IMR-90 (cell line): ENCODE results near the gene STYK1. TPM values are rescaled to one million over a fixed set of nuclear protein-coding genes. Genes with fewer than 3 reads are reported as not detected.

Experiments
- ATAC-seq: fragments of 200-7000 bp; cut with Tn5 transposase; 2 replicates; pipeline ENCODE4 v1.9.1; 2020; ENCODE audit warnings: low read depth, mild to moderate bottlenecking, moderate library complexity
- BruUV-seq: library from RNA; stranded (reverse); fragments of 400-500 nt; replicated peaks from 2 replicates; lab custom pipeline; 2021; lab: Mats Ljungman, UMichigan
- CTCF ChIA-PET: fragments of 300-600 bp; formaldehyde crosslinking; extraction: SDS; loops from one replicate; lab custom pipeline; 2021; ENCODE audit warnings: antibody characterized with exemption; lab: Yijun Ruan, JAX
- POLR2A ChIA-PET: fragments of 300-600 bp; sonication (Branson Sonifier 250); formaldehyde crosslinking; loops from one replicate; lab custom pipeline; 2022; ENCODE audit warnings: antibody characterized with exemption; ENCODE audit not compliant: unreplicated experiment; lab: Charles Lee
- DNase-seq: peaks from one replicate; pipeline ENCODE4 v3.0.0; 2013
- H2AFZ ChIP-seq: replicated peaks from 2 replicates; pipeline ENCODE3; 2013; ENCODE audit warnings: low read length, mild to moderate bottlenecking; ENCODE audit not compliant: poor library complexity
- H2AK5ac ChIP-seq: 2 replicates; pipeline ENCODE4 v1.6.1; 2013; ENCODE audit warnings: low read depth, low read length, inconsistent platforms
- H2AK9ac ChIP-seq: replicated peaks from 2 replicates; pipeline ENCODE3; 2013; ENCODE audit warnings: mild to moderate bottlenecking, low read depth, low read length, moderate library complexity; ENCODE audit not compliant: poor library complexity
- H2BK120ac ChIP-seq: 2 replicates; pipeline ENCODE4 v1.6.1; 2013; ENCODE audit warnings: low read depth, low read length, inconsistent platforms
- H2BK15ac ChIP-seq: 3 replicates; pipeline ENCODE4 v1.6.1; 2013; ENCODE audit warnings: low read depth, low read length, inconsistent platforms
- H2BK20ac ChIP-seq: 2 replicates; pipeline ENCODE4 v1.6.1; 2013; ENCODE audit warnings: low read depth, mild to moderate bottlenecking, inconsistent platforms, low read length, moderate library complexity
- H2BK5ac ChIP-seq: 2 replicates; pipeline ENCODE4 v1.6.1; 2013; ENCODE audit warnings: mild to moderate bottlenecking, low read depth, low read length, inconsistent platforms; ENCODE audit not compliant: poor library complexity, severe bottlenecking
- H3K14ac ChIP-seq: replicated peaks from 2 replicates; pipeline ENCODE4 v1.6.1; 2013; ENCODE audit warnings: low read depth, low read length, inconsistent platforms
- H3K18ac ChIP-seq: 2 replicates; pipeline ENCODE4 v1.6.1; 2013; ENCODE audit warnings: low read depth, low read length, control low read depth
- H3K23ac ChIP-seq: 2 replicates; pipeline ENCODE4 v1.6.1; 2013; ENCODE audit warnings: low read depth, low read length, inconsistent platforms
- H3K27ac ChIP-seq: 2 replicates; pipeline ENCODE4 v1.5.1; 2013; ENCODE audit warnings: mild to moderate bottlenecking, control low read depth, low read length; ENCODE audit not compliant: insufficient read depth
- H3K27me3 ChIP-seq: 2 replicates; pipeline ENCODE4 v1.6.1; 2013; ENCODE audit warnings: low read length; ENCODE audit not compliant: control insufficient read depth, insufficient read depth
- H3K36me3 ChIP-seq: 2 replicates; pipeline ENCODE4 v1.6.1; 2013; ENCODE audit warnings: low read length, mixed read lengths; ENCODE audit not compliant: control insufficient read depth, insufficient read depth
- H3K4ac ChIP-seq: 2 replicates; pipeline ENCODE4 v1.6.1; 2013; ENCODE audit warnings: low read depth, low read length, inconsistent platforms
- H3K4me1 ChIP-seq: 2 replicates; pipeline ENCODE4 v1.6.1; 2013; ENCODE audit warnings: low read length, mixed read lengths; ENCODE audit not compliant: control insufficient read depth, insufficient read depth
- H3K4me2 ChIP-seq: 2 replicates; pipeline ENCODE4 v1.6.1; 2013; ENCODE audit warnings: low read depth, mild to moderate bottlenecking, control low read depth, low read length, moderate library complexity
- H3K4me3 ChIP-seq: 2 replicates; pipeline ENCODE4 v1.5.1; 2013; ENCODE audit warnings: low read depth, mild to moderate bottlenecking, control low read depth, low read length, moderate library complexity; ENCODE audit not compliant: insufficient read depth
- H3K56ac ChIP-seq: 2 replicates; pipeline ENCODE4 v1.6.1; 2013; ENCODE audit warnings: low read length, inconsistent platforms; ENCODE audit not compliant: insufficient read depth; ENCODE audit errors: extremely low read depth
- H3K79me1 ChIP-seq, 2 experiments: 2 replicates each; pipeline ENCODE4 v1.6.1; 2013; ENCODE audit warnings: low read length in 2 of 2, inconsistent platforms in 1 of 2, low read depth in 1 of 2
- H3K9ac ChIP-seq: 2 replicates; pipeline ENCODE4 v1.6.1; 2013; ENCODE audit warnings: low read depth, low read length, control low read depth
- H3K9me1 ChIP-seq: 2 replicates; pipeline ENCODE4 v1.6.1; 2013; ENCODE audit warnings: low read length, inconsistent platforms; ENCODE audit not compliant: insufficient read depth
- H3K9me3 ChIP-seq: 2 replicates; pipeline ENCODE4 v1.6.1; 2013; ENCODE audit warnings: low read length; ENCODE audit not compliant: control insufficient read depth, insufficient read depth
- H4K20me1 ChIP-seq: 2 replicates; pipeline ENCODE4 v1.6.1; 2013; ENCODE audit warnings: low read length, inconsistent platforms; ENCODE audit not compliant: insufficient read depth
- H4K5ac ChIP-seq: 2 replicates; pipeline ENCODE4 v1.6.1; 2013; ENCODE audit warnings: mild to moderate bottlenecking, low read depth, low read length, control low read depth
- H4K8ac ChIP-seq, 2 experiments: 2 replicates each; pipeline ENCODE4 v1.6.1; 2013; ENCODE audit warnings: low read depth in 2 of 2, low read length in 2 of 2, control low read depth in 1 of 2, inconsistent platforms in 1 of 2
- H4K91ac ChIP-seq: 2 replicates; pipeline ENCODE4 v1.6.1; 2013; ENCODE audit warnings: low read depth, low read length, inconsistent platforms; ENCODE audit not compliant: insufficient read depth
- CEBPB ChIP-seq: IDR thresholded peaks from 2 replicates; pipeline ENCODE4 v1.6.1; 2012; ENCODE audit warnings: low read depth, low read length, improper control_type of control experiment
- CHD1 ChIP-seq: IDR thresholded peaks from 2 replicates; pipeline ENCODE4 v1.6.1; 2012; ENCODE audit warnings: low read depth, low read length, improper control_type of control experiment
- FOS ChIP-seq: fragments of 150-350 bp; IDR thresholded peaks from 2 replicates; pipeline ENCODE4 v1.6.1; 2016; ENCODE audit warnings: low read depth, low read length
- MAZ ChIP-seq: IDR thresholded peaks from 2 replicates; pipeline ENCODE4 v1.6.1; 2012; ENCODE audit warnings: low read depth, mild to moderate bottlenecking, low read length, improper control_type of control experiment, moderate library complexity, borderline replicate concordance
- MXI1 ChIP-seq: IDR thresholded peaks from 2 replicates; pipeline ENCODE4 v1.6.1; 2012; ENCODE audit warnings: low read depth, mild to moderate bottlenecking, low read length, moderate library complexity, borderline replicate concordance
- NFE2L2 ChIP-seq: fragments of 150-350 bp; IDR thresholded peaks from 2 replicates; pipeline ENCODE4 v1.6.1; 2016; ENCODE audit warnings: low read depth, mild to moderate bottlenecking, low read length
- RAD21 ChIP-seq: IDR thresholded peaks from 2 replicates; pipeline ENCODE4 v1.6.1; 2012; ENCODE audit warnings: low read length, improper control_type of control experiment
- RCOR1 ChIP-seq: IDR thresholded peaks from 2 replicates; pipeline ENCODE4 v1.6.1; 2012; ENCODE audit warnings: mild to moderate bottlenecking, low read length, improper control_type of control experiment; ENCODE audit not compliant: insufficient replicate concordance
- RFX5 ChIP-seq: IDR thresholded peaks from 2 replicates; pipeline ENCODE4 v1.8.0; 2012; ENCODE audit warnings: low read depth, mild to moderate bottlenecking, low read length, moderate library complexity
- WGBS, 2 experiments: methylation state at CpG; one replicate each; pipeline versions ENCODE4 v1.1.5 to v1.1.7; 2013; ENCODE audit warnings: missing lambda C conversion rate in 2 of 2; ENCODE audit not compliant: insufficient read length in 1 of 2; ENCODE audit errors: extremely low coverage in 2 of 2; 5-methylcytosine and 5-hydroxymethylcytosine counted together
- dilution Hi-C: fragments of 300-500 bp; cut with HindIII; formaldehyde crosslinking; loops from one replicate; pipeline ENCODE4 v1.14.3; 2018; ENCODE audit warnings: low sequenced_read_pairs; ENCODE audit not compliant: unreplicated experiment
- in situ Hi-C: fragments of 300-500 bp; cut with MboI; formaldehyde crosslinking; loops from 3 replicates; pipeline ENCODE4 v1.14.3; 2019; ENCODE audit warnings: low sequenced_read_pairs, inconsistent platforms, mixed read lengths
- intact Hi-C: fragments of 100-400 bp; cut with micrococcal nuclease; formaldehyde crosslinking; loops from 2 replicates; pipeline ENCODE4 v1.10.0; 2022
- polyA plus RNA-seq, 3 experiments: library from polyadenylated mRNA; depleted of rRNA; stranded (reverse); fragments of >200 nt; gene quantifications; 2 replicates each; pipeline ENCODE4 v1.2.3, GENCODE V29; 2012; ENCODE audit warnings: low replicate concordance in 1 of 3
- total RNA-seq: library from RNA; depleted of rRNA; stranded (reverse); fragments of >200 nt; gene quantifications from 2 replicates; pipeline ENCODE4 v1.2.3, GENCODE V29; 2012
- TF ChIP-seq, protein P1 (sequence below): fragments of 150-350 bp; IDR thresholded peaks from 2 replicates; pipeline ENCODE4 v1.6.1; 2016; ENCODE audit warnings: low read depth, mild to moderate bottlenecking, low read length, moderate library complexity, borderline replicate concordance
- TF ChIP-seq, protein P2 (sequence below): fragments of 150-350 bp; IDR thresholded peaks from 2 replicates; pipeline ENCODE4 v1.6.1; 2017; ENCODE audit warnings: mild to moderate bottlenecking, antibody characterized with exemption, low read length, low read depth

STYK1 gene
- total and polyA plus RNA-seq, 2 of the 4 experiments (the other 2 are of a cell fraction) = 0.36 to 0.72 TPM

DNA sequence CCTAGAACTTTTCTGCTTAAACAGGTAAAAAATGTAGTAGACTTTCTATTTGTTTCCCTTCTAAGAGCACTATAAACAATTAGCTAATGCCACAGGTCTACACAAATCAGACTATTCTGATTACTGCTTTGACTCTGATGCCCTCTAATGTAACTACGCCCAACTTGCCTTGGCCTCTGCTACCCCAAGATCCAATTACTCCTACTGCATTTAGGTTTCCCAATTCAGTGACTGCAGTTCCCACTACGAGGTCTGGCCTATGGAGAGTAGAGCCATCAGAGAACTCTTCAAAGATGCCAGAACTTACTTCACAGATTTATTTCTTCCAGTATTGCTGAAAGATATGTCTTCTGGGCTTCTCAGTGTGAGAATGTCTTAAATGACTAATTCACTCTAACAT lies 15.3 kb upstream of the STYK1 start:
- Histone ChIP-seq H3K79me1 (no peaks in the 10 kb centered on the region), H3K27ac (no peak overlapping the region), H4K91ac (no peak overlapping the region), H3K23ac (no peak overlapping the region), H3K56ac (no peak overlapping the region), H3K9me1 (0 out of 2 replicates have a peak, but pooled peaks cover 3% of the 10 kb centered on the region), H3K9me3 (no peaks in the 10 kb centered on the region), H2AK5ac (no peak overlapping the region), H3K4me1 (no peaks in the 10 kb centered on the region), H2BK20ac (no peak overlapping the region), H2AK9ac (no peak overlapping the region), H3K4me2 (no peak overlapping the region), H3K4ac (no peak overlapping the region), H3K27me3 (peaks cover 2% of the 10 kb centered on the region), H3K18ac (no peak overlapping the region), H3K4me3 (no peak overlapping the region), H3K36me3 (peaks cover 2% of the 10 kb centered on the region; the same call in 1 of the 2 replicates), H2BK120ac (no peak overlapping the region), H4K5ac (no peak overlapping the region), H4K20me1 (no peaks in the 10 kb centered on the region), H2AFZ (no peak overlapping the region), H3K14ac (no peak overlapping the region), H2BK5ac (no peak overlapping the region), H3K9ac (no peak overlapping the region), H2BK15ac (no peak overlapping the region), H4K8ac (no peak overlapping the region)
- in situ Hi-C loops (no loop called here), dilution Hi-C loops (no loop called here), intact Hi-C loops (no loop called here)
- ChIA-PET CTCF (no interaction called here), POLR2A (no interaction called here)
- TF ChIP-seq NFE2L2 (no peak), FOS (no peak), RCOR1 (no peak), RFX5 (no peak), MXI1 (no peak), CEBPB (no peak), CHD1 (no peak), RAD21 (no peak), MAZ (no peak)
- TF ChIP-seq, protein P1, sequence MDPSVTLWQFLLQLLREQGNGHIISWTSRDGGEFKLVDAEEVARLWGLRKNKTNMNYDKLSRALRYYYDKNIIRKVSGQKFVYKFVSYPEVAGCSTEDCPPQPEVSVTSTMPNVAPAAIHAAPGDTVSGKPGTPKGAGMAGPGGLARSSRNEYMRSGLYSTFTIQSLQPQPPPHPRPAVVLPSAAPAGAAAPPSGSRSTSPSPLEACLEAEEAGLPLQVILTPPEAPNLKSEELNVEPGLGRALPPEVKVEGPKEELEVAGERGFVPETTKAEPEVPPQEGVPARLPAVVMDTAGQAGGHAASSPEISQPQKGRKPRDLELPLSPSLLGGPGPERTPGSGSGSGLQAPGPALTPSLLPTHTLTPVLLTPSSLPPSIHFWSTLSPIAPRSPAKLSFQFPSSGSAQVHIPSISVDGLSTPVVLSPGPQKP = no peak
- TF ChIP-seq, protein P2, sequence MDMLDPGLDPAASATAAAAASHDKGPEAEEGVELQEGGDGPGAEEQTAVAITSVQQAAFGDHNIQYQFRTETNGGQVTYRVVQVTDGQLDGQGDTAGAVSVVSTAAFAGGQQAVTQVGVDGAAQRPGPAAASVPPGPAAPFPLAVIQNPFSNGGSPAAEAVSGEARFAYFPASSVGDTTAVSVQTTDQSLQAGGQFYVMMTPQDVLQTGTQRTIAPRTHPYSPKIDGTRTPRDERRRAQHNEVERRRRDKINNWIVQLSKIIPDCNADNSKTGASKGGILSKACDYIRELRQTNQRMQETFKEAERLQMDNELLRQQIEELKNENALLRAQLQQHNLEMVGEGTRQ = no peak
- DNase-seq (no peak), ATAC-seq (no peak)
- no TSS peak for BruUV-seq
- WGBS, 2 experiments = 86% methylated on average over 1 of the region's 2 CpGs; no CpG with 5 or more reads in 1 of the 2 experiments
